ENCODE results near the gene PWWP2B. TPM values are rescaled to one million over a fixed set of nuclear protein-coding genes. Genes with fewer than 3 reads are reported as not detected.

The PWWP2B gene
- total and polyA plus RNA-seq, 2 experiments from 2014 or later = 2.3 to 12.8 TPM

DNA sequence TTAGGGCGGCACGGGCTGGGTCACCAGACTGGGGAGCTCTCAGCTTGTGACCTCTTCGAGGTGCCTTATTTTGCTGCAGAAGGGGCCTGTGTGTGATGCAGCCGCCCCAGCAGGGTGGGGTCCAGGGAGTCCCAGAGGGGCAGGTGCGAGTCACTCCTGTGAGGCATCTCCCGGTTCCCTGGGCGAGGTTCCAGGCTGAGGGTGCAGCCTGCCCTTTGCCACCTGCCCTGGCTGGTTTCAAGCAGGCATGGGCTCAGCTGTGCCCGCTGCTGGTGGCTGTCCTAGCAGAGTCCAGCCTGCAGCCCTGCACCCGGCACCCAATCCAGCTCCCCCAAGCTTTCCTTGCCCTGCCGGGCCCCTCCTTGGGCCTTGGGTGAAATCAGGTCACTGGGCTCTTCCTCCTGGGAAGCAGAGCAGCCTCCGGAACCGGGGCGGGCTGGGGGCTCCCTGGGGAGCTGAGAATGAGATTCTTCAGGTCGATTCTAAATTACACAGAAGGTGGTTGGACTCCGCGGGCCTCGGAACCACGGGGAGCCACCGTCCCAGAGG is 64.8 kb downstream of the PWWP2B start (continued):
- TF ChIP-seq, protein P1, sequence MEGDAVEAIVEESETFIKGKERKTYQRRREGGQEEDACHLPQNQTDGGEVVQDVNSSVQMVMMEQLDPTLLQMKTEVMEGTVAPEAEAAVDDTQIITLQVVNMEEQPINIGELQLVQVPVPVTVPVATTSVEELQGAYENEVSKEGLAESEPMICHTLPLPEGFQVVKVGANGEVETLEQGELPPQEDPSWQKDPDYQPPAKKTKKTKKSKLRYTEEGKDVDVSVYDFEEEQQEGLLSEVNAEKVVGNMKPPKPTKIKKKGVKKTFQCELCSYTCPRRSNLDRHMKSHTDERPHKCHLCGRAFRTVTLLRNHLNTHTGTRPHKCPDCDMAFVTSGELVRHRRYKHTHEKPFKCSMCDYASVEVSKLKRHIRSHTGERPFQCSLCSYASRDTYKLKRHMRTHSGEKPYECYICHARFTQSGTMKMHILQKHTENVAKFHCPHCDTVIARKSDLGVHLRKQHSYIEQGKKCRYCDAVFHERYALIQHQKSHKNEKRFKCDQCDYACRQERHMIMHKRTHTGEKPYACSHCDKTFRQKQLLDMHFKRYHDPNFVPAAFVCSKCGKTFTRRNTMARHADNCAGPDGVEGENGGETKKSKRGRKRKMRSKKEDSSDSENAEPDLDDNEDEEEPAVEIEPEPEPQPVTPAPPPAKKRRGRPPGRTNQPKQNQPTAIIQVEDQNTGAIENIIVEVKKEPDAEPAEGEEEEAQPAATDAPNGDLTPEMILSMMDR (conservative IDR thresholded peaks at IDR 0.05; ENCODE audit: low read depth in 2 of 2) = no peak
- TF ChIP-seq NANOG (IDR thresholded peaks at IDR 0.05; ENCODE audit: borderline replicate concordance) (no peak), JUNB (IDR thresholded peaks at IDR 0.05; ENCODE audit: unreplicated experiment) (no peak), ZNF331 (CRISPR knock-in tag; IDR thresholded peaks at IDR 0.05; ENCODE audit: low read depth) (no peak)

DNA sequence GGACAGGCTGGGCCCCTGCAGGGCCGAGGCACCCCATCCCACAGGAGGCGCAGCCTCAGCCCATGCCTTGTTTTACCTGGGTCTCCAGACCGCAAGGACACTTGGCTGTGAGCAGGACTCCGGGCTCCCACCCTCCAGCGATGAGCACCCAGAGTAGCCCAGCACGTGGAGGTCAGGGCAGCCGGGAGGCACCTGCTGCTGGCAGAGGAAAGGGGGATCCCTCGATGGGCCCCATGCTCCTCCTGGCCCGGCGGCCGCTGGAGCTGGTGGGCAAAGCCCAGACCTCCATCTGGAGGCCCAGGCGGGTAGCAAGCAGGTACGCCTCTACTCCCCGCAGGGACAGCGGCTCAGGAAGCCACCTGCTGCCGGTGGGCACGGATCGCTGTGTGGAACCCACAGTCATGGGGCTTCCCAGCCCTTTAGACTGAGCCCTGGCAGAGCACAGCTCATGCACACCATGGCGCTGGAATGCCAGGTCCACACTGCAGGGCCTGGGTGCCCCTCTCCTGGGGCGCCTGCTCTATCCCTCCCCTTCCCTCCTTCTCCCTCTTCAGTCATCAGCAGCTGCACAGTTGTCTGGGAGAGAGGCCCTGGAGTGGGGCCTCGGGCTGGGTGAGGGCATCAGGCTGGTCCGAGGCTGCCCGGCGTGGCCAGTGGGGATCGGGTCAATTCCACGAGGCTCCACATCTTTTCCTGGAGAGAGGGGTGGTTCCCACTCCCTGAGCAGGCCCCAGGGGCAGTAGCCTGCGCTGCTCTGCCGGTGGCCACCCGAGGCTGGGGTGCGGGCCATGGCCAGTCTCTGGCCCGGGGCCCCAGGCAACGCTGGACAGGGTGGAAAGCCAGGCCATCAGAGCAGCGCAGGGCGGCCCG is 65.7 kb downstream of the PWWP2B start:
- H3K4me3 Mint-ChIP-seq = no peak overlapping the region
- Histone ChIP-seq H3K4me3 (no peak overlapping the region), H2AFZ (no peak overlapping the region), H3K79me2 (replicated peaks; ENCODE audit: insufficient read depth) (no peaks in the 10 kb centered on the region), H3K27ac (ENCODE audit: low read depth) (no peak overlapping the region), H3F3A (replicated peaks; ENCODE audit: low read depth) (no peaks in the 10 kb centered on the region), H4K20me1 (replicated peaks; ENCODE audit: insufficient read depth) (no peaks in the 10 kb centered on the region), H3K4me1 (ENCODE audit: insufficient read depth) (no peaks in the 10 kb centered on the region; the same call in 1 of the 2 replicates), H3K9me2 (ENCODE audit: insufficient read depth) (no peaks in the 10 kb centered on the region), H3K4me2 (no peak overlapping the region), H3K27me3 (ENCODE audit: insufficient read depth) (no peaks in the 10 kb centered on the region), H3K36me3 (ENCODE audit: insufficient read depth) (no peaks in the 10 kb centered on the region)
- no peak overlapping the region for H3K27ac Mint-ChIP-seq
- H3K27me3 Mint-ChIP-seq (ENCODE audit: insufficient read depth, low read depth, poor library complexity) = peaks cover 12% of the 10 kb centered on the region
- no peaks in the 10 kb centered on the region for H3K9me3 Mint-ChIP-seq
- no peak for ATAC-seq
- DNase-seq (ENCODE audit: low spot score) = no peak
- peaks cover 2% of the 10 kb centered on the region; the same call in 2 of the 3 replicates for H3K4me1 Mint-ChIP-seq
- H3K36me3 Mint-ChIP-seq (ENCODE audit: low read depth) = no peaks in the 10 kb centered on the region
- TF ChIP-seq JUNB (IDR thresholded peaks at IDR 0.05; ENCODE audit: unreplicated experiment) = no peak
- no peak for TF ChIP-seq POLR2AphosphoS5 (IDR thresholded peaks at IDR 0.05; ENCODE audit: low read depth)
- TF ChIP-seq, protein P2, sequence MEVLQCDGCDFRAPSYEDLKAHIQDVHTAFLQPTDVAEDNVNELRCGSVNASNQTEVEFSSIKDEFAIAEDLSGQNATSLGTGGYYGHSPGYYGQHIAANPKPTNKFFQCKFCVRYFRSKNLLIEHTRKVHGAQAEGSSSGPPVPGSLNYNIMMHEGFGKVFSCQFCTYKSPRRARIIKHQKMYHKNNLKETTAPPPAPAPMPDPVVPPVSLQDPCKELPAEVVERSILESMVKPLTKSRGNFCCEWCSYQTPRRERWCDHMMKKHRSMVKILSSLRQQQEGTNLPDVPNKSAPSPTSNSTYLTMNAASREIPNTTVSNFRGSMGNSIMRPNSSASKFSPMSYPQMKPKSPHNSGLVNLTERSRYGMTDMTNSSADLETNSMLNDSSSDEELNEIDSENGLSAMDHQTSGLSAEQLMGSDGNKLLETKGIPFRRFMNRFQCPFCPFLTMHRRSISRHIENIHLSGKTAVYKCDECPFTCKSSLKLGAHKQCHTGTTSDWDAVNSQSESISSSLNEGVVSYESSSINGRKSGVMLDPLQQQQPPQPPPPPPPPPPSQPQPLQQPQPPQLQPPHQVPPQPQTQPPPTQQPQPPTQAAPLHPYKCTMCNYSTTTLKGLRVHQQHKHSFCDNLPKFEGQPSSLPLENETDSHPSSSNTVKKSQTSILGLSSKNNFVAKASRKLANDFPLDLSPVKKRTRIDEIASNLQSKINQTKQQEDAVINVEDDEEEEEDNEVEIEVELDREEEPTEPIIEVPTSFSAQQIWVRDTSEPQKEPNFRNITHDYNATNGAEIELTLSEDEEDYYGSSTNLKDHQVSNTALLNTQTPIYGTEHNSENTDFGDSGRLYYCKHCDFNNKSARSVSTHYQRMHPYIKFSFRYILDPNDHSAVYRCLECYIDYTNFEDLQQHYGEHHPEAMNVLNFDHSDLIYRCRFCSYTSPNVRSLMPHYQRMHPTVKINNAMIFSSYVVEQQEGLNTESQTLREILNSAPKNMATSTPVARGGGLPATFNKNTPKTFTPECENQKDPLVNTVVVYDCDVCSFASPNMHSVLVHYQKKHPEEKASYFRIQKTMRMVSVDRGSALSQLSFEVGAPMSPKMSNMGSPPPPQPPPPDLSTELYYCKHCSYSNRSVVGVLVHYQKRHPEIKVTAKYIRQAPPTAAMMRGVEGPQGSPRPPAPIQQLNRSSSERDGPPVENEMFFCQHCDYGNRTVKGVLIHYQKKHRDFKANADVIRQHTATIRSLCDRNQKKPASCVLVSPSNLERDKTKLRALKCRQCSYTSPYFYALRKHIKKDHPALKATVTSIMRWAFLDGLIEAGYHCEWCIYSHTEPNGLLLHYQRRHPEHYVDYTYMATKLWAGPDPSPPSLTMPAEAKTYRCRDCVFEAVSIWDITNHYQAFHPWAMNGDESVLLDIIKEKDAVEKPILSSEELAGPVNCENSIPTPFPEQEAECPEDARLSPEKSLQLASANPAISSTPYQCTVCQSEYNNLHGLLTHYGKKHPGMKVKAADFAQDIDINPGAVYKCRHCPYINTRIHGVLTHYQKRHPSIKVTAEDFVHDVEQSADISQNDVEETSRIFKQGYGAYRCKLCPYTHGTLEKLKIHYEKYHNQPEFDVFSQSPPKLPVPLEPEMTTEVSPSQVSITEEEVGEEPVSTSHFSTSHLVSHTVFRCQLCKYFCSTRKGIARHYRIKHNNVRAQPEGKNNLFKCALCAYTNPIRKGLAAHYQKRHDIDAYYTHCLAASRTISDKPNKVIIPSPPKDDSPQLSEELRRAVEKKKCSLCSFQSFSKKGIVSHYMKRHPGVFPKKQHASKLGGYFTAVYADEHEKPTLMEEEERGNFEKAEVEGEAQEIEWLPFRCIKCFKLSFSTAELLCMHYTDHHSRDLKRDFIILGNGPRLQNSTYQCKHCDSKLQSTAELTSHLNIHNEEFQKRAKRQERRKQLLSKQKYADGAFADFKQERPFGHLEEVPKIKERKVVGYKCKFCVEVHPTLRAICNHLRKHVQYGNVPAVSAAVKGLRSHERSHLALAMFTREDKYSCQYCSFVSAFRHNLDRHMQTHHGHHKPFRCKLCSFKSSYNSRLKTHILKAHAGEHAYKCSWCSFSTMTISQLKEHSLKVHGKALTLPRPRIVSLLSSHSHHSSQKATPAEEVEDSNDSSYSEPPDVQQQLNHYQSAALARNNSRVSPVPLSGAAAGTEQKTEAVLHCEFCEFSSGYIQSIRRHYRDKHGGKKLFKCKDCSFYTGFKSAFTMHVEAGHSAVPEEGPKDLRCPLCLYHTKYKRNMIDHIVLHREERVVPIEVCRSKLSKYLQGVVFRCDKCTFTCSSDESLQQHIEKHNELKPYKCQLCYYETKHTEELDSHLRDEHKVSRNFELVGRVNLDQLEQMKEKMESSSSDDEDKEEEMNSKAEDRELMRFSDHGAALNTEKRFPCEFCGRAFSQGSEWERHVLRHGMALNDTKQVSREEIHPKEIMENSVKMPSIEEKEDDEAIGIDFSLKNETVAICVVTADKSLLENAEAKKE (CRISPR knock-in tag; IDR thresholded peaks at IDR 0.05) = no peak
- TF ChIP-seq, protein P3, sequence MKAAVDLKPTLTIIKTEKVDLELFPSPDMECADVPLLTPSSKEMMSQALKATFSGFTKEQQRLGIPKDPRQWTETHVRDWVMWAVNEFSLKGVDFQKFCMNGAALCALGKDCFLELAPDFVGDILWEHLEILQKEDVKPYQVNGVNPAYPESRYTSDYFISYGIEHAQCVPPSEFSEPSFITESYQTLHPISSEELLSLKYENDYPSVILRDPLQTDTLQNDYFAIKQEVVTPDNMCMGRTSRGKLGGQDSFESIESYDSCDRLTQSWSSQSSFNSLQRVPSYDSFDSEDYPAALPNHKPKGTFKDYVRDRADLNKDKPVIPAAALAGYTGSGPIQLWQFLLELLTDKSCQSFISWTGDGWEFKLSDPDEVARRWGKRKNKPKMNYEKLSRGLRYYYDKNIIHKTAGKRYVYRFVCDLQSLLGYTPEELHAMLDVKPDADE (IDR thresholded peaks at IDR 0.05) = no peak
- TF ChIP-seq, protein P4, sequence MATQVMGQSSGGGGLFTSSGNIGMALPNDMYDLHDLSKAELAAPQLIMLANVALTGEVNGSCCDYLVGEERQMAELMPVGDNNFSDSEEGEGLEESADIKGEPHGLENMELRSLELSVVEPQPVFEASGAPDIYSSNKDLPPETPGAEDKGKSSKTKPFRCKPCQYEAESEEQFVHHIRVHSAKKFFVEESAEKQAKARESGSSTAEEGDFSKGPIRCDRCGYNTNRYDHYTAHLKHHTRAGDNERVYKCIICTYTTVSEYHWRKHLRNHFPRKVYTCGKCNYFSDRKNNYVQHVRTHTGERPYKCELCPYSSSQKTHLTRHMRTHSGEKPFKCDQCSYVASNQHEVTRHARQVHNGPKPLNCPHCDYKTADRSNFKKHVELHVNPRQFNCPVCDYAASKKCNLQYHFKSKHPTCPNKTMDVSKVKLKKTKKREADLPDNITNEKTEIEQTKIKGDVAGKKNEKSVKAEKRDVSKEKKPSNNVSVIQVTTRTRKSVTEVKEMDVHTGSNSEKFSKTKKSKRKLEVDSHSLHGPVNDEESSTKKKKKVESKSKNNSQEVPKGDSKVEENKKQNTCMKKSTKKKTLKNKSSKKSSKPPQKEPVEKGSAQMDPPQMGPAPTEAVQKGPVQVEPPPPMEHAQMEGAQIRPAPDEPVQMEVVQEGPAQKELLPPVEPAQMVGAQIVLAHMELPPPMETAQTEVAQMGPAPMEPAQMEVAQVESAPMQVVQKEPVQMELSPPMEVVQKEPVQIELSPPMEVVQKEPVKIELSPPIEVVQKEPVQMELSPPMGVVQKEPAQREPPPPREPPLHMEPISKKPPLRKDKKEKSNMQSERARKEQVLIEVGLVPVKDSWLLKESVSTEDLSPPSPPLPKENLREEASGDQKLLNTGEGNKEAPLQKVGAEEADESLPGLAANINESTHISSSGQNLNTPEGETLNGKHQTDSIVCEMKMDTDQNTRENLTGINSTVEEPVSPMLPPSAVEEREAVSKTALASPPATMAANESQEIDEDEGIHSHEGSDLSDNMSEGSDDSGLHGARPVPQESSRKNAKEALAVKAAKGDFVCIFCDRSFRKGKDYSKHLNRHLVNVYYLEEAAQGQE (IDR thresholded peaks at IDR 0.05; ENCODE audit: unreplicated experiment) = no peak
